Fibroblast of lung (primary cell): ENCODE data around the gene NT5C3A. TPM values are rescaled to one million over a fixed set of nuclear protein-coding genes. Genes with fewer than 3 reads are reported as not detected.

Experiments used
- DNase-seq, 2 donors: peaks; one replicate each; pipeline versions ENCODE4 v3.0.0 to v3.0.0-alpha.2; 2010; ENCODE audit warnings: low read depth in 2 of 2
- H2AFZ ChIP-seq: 2 replicates; pipeline ENCODE4 v1.5.1; 2012; ENCODE audit warnings: low read length, control low read depth, inconsistent platforms
- H3K27ac ChIP-seq: 2 replicates; pipeline ENCODE4 v1.5.1; 2011; ENCODE audit warnings: low read length, control low read depth; ENCODE audit not compliant: insufficient read depth
- H3K27me3 ChIP-seq: 2 replicates; pipeline ENCODE4 v1.5.1; 2011; ENCODE audit warnings: mild to moderate bottlenecking, low read length; ENCODE audit not compliant: control insufficient read depth, insufficient read depth
- H3K36me3 ChIP-seq: 2 replicates; pipeline ENCODE4 v1.5.1; 2011; ENCODE audit warnings: low read length; ENCODE audit not compliant: control insufficient read depth, insufficient read depth
- H3K4me1 ChIP-seq: 2 replicates; pipeline ENCODE4 v1.5.1; 2011; ENCODE audit warnings: low read length; ENCODE audit not compliant: control insufficient read depth, insufficient read depth; ENCODE audit errors: extremely low read depth
- H3K4me2 ChIP-seq: 2 replicates; pipeline ENCODE4 v1.5.1; 2011; ENCODE audit warnings: low read length, control low read depth; ENCODE audit not compliant: insufficient read depth; ENCODE audit errors: extremely low read depth
- H3K4me3 ChIP-seq, 4 experiments: fragments of 200-600 bp in 1 of 4; sonication (generic) in 1 of 4; replicated peaks in 1 of 4; 2 replicates each; pipeline ENCODE4 v1.5.1; 2011 to 2016; ENCODE audit warnings: low read length in 4 of 4, low read depth in 3 of 4, mild to moderate bottlenecking in 3 of 4, control low read depth in 2 of 4, inconsistent platforms in 1 of 4, mixed read lengths in 1 of 4; ENCODE audit not compliant: insufficient read depth in 1 of 4; ENCODE audit errors: control extremely low read depth in 1 of 4
- H3K79me2 ChIP-seq: 2 replicates; pipeline ENCODE4 v1.5.1; 2012; ENCODE audit warnings: mild to moderate bottlenecking, low read length, inconsistent platforms; ENCODE audit not compliant: control insufficient read depth, insufficient read depth
- H3K9ac ChIP-seq: 2 replicates; pipeline ENCODE4 v1.5.1; 2011; ENCODE audit warnings: mild to moderate bottlenecking, low read length, control low read depth; ENCODE audit not compliant: insufficient read depth
- H3K9me3 ChIP-seq: 2 replicates; pipeline ENCODE4 v1.5.1; 2012; ENCODE audit warnings: low read depth, low read length; ENCODE audit not compliant: control insufficient read depth, insufficient read depth
- H4K20me1 ChIP-seq: 2 replicates; pipeline ENCODE4 v1.5.1; 2011; ENCODE audit warnings: low read length; ENCODE audit not compliant: control insufficient read depth, insufficient read depth; ENCODE audit errors: extremely low read depth
- EZH2 ChIP-seq: IDR thresholded peaks from 2 replicates; pipeline ENCODE4 v1.5.1; 2012; ENCODE audit warnings: low read length, control low read depth, mild to moderate bottlenecking; ENCODE audit errors: missing control alignments
- polyA plus RNA-seq, 2 donors: library from polyadenylated mRNA; depleted of rRNA in 1 of 2; stranded (reverse) in 1 of 2; unstranded in 1 of 2; fragments of >200 nt; gene quantifications; 2 replicates each; pipeline ENCODE4 v1.2.1, GENCODE V29; 2011 to 2012; ENCODE audit warnings: missing spikeins in 1 of 2
- total RNA-seq: library from RNA; depleted of rRNA; stranded (reverse); fragments of >200 nt; gene quantifications from 2 replicates; pipeline ENCODE4 v1.2.1, GENCODE V29; 2014
- TF ChIP-seq, protein P1 (sequence below), 2 donors: IDR thresholded peaks in 1 of 2; conservative IDR thresholded peaks in 1 of 2; 1 replicate in 1 of 2; 2 replicates in 1 of 2; pipeline ENCODE4 v1.5.1; 2011 to 2012; ENCODE audit warnings: low read length in 2 of 2, control low read depth in 1 of 2, inconsistent platforms in 1 of 2, low read depth in 1 of 2, mild to moderate bottlenecking in 1 of 2

Gene NT5C3A
- total and polyA plus RNA-seq, 2 donors (not counting 1 experiment from before 2014, with no cell fraction given) = 17.2 to 25.3 TPM

DNA sequence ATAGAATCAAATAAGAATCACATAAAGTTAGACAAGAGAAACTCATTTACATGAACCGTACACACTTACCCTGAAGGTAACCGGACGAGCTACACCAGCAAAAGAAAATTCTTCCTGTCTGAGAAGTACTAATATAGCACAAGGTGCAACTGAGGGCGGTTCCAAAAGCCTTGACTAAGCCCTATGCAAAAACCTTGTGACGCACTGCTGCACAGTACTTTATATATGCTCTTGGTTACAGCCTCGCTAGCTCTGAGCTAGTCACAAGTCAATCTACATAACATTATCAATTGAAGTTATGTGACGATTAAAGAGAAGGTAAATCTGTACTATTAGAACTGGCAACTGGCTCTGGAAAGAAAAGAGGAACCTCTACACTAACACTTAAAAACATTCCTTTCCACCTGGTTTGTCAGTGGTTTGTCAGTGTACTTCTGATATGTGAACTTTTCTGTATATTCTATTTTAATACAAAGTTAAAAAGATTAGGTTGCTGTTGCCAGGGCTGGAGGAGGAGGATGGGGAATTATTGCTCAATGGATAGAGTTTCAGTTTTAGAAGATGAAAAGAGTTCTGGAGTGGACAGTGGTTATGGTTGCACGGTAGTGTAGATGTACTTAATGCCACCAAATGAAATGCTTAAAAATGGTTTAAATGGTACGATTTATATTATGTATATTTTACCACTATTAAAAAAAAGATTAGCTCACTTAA, 21.6 kb downstream of the NT5C3A start:
- no peaks in the 10 kb centered on the region for H3K36me3 ChIP-seq
- H3K27me3 ChIP-seq = no peaks in the 10 kb centered on the region
- H3K4me1 ChIP-seq = no peaks in the 10 kb centered on the region
- DNase-seq = peak in 1 of 2 donors; percentile 51
- no peaks in the 10 kb centered on the region for H3K9me3 ChIP-seq
- H3K79me2 ChIP-seq = peaks cover 58% of the 10 kb centered on the region
- H3K4me3 ChIP-seq = peak overlapping the region in 1 of 4 experiments; percentile 7
- no peak for TF ChIP-seq EZH2
- TF ChIP-seq, protein P1, sequence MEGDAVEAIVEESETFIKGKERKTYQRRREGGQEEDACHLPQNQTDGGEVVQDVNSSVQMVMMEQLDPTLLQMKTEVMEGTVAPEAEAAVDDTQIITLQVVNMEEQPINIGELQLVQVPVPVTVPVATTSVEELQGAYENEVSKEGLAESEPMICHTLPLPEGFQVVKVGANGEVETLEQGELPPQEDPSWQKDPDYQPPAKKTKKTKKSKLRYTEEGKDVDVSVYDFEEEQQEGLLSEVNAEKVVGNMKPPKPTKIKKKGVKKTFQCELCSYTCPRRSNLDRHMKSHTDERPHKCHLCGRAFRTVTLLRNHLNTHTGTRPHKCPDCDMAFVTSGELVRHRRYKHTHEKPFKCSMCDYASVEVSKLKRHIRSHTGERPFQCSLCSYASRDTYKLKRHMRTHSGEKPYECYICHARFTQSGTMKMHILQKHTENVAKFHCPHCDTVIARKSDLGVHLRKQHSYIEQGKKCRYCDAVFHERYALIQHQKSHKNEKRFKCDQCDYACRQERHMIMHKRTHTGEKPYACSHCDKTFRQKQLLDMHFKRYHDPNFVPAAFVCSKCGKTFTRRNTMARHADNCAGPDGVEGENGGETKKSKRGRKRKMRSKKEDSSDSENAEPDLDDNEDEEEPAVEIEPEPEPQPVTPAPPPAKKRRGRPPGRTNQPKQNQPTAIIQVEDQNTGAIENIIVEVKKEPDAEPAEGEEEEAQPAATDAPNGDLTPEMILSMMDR (conservative IDR thresholded peaks at IDR 0.05 in 1 of 2, IDR thresholded peaks at IDR 0.05 in 1 of 2; ENCODE audit: low read depth in 1 of 2, low read length in 2 of 2) = no peak
- H2AFZ ChIP-seq = no peak overlapping the region
- H3K4me2 ChIP-seq = peak overlapping the region; percentile 65
- H3K9ac ChIP-seq = no peak overlapping the region
- peak overlapping the region; percentile 29 for H3K27ac ChIP-seq
- H4K20me1 ChIP-seq = no peaks in the 10 kb centered on the region

DNA sequence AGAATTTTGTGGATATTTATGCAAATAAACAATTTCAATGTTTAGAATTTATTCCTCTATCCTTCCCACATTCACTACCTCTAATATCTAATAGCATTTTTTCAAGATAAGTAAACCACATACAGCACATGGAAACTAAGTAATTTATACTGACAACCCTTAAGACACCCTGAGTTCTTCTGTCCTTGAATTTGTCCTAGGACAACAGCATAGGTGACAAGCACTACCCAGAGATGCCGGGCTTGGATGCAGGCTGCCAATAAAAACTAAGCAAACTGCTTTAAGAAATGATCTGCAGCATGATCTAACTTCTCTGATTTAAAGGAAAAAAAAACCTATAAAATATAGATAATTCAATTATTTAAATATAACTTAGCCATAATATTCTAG, 22.7 kb downstream of the NT5C3A start:
- H2AFZ ChIP-seq = no peak overlapping the region
- H3K36me3 ChIP-seq = no peaks in the 10 kb centered on the region
- TF ChIP-seq EZH2 = no peak
- TF ChIP-seq, protein P1 (conservative IDR thresholded peaks at IDR 0.05 in 1 of 2, IDR thresholded peaks at IDR 0.05 in 1 of 2; ENCODE audit: low read depth in 1 of 2, low read length in 2 of 2) = no peak
- peak overlapping the region; percentile 18 for H3K27ac ChIP-seq
- no peaks in the 10 kb centered on the region for H3K9me3 ChIP-seq
- peak overlapping the region; percentile 21 to 71 (median 43) for H3K4me3 ChIP-seq
- no peaks in the 10 kb centered on the region for H4K20me1 ChIP-seq
- H3K4me2 ChIP-seq = peak overlapping the region; percentile 99
- H3K27me3 ChIP-seq = no peaks in the 10 kb centered on the region
- DNase-seq = no peak
- peaks cover 2% of the 10 kb centered on the region for H3K4me1 ChIP-seq
- H3K9ac ChIP-seq = no peak overlapping the region
- peaks cover 58% of the 10 kb centered on the region for H3K79me2 ChIP-seq

DNA sequence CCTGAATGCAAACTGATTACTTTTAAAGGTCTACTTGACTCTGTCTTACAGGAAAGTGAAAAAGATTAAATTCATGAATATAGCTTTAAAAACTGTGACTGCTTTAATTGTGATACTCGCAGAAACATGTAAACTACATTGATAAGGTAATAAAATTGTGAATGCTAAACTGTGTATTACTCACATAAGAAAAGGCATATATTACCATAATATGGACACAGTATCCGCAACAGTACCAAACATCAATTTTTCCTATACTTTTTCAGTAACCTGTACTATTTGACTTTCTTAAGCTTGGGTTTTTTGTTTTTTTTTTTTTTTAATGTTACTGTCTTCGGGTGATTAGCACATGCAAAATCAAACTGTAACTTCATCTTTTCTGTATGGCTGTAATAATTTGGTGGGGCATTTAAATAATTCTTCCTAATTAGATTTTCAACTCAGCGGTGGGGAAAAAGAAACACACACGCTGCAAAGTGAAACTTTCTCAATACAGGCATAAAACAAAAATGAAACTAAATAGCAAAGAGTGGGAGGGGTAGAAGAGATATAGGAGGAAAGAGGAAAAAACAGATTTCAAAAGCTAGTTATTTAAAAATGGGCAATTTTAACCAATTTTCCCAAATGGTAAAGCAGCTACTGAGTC, 23.2 kb downstream of the NT5C3A start:
- Histone ChIP-seq H3K4me2 (peak overlapping the region; percentile 99), H3K4me1 (peaks cover 5% of the 10 kb centered on the region), H3K4me3 (peak overlapping the region; percentile 21 to 71 (median 43)), H2AFZ (no peak overlapping the region), H3K79me2 (peaks cover 57% of the 10 kb centered on the region), H3K27me3 (no peaks in the 10 kb centered on the region), H3K9ac (peak overlapping the region; percentile 32), H3K9me3 (no peaks in the 10 kb centered on the region), H3K27ac (peak overlapping the region; percentile 18), H3K36me3 (no peaks in the 10 kb centered on the region), H4K20me1 (no peaks in the 10 kb centered on the region)
- peak in 1 of 2 donors; percentile 49 for DNase-seq
- TF ChIP-seq EZH2 = no peak
- TF ChIP-seq, protein P1 (conservative IDR thresholded peaks at IDR 0.05 in 1 of 2, IDR thresholded peaks at IDR 0.05 in 1 of 2; ENCODE audit: low read depth in 1 of 2, low read length in 2 of 2) = no peak
